Bone marrow (tissue), 2 donors: ENCODE results near the gene CNPY4.
"Not testable (repeated sequence)": the region's sequence is repeated elsewhere in the genome, so short reads cannot be mapped to it uniquely, and the experiment has no call there.

ENCODE experiments used
- DNase-seq, 2 donors: peaks; one replicate each; lab custom pipeline; 2025; lab: John Stamatoyannopoulos, UW

Gene CNPY4

DNA sequence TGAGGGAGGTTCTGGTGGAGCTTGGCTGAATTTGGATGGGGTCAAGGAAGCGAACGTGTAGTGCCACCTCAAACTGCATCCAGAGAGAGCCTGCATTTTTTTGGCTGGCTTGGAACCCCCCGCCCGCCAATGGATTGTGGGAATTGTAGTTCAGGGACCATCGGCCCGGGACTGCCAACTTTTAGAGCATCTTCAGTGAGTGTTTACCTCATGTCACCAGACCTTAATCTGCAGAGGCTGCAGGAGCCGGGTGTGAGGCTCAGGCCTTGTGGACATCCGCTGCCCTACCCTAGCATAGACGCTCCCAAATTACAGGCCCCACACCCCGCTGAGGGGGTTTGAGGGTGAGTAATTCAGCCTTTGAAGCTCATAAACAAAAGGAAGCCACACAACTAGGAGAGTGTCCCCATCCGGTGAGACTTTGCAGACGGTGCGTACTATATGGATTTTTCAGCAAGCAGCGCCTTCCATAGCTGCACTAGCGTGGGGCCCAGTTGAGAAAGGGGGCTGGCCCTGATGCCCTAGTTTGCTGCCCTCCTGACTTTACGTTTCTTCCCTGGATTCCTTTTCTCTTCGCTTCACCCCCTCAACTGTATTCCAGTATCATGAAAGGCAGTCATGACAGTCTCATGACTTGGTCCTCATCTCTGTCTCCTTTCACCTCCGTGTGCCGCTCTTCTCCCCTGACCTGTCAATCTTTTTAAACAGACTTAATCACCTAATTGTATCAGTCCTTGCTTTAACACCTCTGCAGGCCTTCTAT is 717 bp downstream of the CNPY4 start:
- DNase-seq: no peak

DNA sequence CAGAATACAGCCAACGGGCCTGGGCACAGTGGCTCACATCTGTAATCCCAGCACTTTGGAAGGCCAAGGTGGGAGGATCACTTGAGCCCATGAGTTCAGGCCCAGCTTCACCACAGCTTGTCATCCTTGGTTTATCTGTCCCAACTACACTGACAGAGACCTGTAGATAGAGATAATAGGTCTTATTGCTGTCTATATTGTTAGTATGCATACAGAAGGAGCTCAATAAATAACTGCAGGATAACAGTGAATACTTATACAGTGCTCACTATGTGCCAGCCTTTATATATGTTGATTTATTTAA is 1.3 kb downstream of the CNPY4 start:
- no peak for DNase-seq

DNA sequence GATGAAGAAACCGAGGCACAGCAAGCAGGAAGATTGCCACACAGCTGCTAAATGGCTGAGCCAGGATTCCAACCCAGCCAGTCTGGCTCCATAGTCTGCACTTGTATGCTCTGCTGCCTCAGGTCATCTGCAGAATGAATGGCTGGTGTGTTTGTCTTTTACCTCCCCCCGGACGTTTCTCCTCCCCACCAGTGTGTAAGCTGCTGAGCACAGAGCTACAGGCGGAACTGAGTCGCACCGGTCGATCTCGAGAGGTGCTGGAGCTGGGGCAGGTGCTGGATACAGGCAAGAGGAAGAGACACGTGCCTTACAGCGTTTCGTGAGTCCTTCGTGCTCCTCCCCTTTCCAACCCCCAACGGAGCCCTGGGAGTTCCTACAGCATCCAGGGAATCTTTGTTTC is 2.6 kb downstream of the CNPY4 start:
- DNase-seq: no peak

DNA sequence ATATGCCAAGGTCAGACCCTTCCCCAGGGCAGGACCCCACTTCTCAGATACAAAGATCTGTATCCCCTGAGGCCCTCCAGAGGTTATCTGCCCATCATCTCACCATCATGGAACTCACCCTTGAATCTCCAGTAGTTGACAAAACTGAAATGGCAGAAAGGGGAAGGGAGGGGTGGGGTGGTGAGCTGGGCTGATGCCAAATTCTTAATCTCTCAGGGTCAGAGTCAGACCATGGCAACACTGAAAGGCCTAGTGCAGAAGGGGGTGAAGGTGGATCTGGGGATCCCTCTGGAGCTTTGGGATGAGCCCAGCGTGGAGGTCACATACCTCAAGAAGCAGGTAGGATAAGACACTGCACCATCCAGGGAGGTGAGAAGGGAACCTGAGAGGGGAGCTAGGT is 3.1 kb downstream of the CNPY4 start:
- DNase-seq: no peak

DNA sequence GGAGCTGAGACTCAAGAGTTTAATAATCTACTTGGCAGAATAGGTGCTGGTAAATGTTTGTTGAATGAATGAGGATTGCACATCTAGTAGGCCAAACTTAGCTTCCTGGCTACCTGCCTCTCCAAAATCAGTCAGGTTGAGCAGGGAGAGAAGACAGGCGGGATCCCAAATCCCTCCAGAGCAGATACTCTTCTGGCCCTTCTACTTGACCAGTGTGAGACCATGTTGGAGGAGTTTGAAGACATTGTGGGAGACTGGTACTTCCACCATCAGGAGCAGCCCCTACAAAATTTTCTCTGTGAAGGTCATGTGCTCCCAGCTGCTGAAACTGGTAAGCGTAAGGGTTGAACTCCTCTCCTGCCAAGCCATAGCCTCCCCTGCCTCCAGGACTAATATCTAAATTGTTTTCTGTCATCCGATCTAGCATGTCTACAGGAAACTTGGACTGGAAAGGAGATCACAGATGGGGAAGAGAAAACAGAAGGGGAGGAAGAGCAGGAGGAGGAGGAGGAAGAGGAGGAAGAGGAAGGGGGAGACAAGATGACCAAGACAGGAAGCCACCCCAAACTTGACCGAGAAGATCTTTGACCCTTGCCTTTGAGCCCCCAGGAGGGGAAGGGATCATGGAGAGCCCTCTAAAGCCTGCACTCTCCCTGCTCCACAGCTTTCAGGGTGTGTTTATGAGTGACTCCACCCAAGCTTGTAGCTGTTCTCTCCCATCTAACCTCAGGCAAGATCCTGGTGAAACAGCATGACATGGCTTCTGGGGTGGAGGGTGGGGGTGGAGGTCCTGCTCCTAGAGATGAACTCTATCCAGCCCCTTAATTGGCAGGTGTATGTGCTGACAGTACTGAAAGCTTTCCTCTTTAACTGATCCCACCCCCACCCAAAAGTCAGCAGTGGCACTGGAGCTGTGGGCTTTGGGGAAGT is 5.1 kb downstream of the CNPY4 start:
- DNase-seq: no peak

DNA sequence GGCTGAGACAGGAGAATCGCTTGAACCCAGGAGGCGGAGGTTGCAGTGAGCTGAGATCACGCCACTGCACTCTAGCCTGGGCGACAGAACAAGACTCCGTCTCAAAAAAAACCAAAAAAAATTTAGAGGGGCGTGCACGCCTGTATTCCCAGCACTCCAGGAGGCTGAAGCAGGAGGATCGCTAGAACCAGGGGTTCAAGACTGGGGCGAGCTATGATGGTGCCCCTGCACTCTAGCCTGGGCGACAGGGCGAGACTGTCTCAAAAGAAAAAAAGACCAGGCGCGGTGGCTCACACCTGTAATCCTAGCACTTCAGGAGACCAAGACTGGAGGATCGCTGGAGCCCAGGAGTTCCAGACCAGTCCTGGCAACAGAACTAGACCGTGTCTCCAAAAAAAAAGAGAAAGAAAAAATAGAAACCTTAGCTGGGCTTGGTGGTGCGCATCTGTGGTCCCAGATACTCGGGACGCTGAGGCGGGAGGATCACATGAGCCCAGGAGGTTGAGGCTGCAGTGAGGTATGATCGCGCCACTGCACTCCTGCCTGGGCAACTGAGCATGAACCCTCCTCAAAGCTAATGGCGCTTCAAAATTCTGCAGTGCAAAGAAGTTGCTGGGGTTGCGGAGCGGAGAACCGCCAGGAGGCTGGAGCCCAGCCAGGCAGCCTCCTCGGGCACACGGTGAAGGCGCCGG is 7.0 kb downstream of the CNPY4 start:
- DNase-seq: no peak

DNA sequence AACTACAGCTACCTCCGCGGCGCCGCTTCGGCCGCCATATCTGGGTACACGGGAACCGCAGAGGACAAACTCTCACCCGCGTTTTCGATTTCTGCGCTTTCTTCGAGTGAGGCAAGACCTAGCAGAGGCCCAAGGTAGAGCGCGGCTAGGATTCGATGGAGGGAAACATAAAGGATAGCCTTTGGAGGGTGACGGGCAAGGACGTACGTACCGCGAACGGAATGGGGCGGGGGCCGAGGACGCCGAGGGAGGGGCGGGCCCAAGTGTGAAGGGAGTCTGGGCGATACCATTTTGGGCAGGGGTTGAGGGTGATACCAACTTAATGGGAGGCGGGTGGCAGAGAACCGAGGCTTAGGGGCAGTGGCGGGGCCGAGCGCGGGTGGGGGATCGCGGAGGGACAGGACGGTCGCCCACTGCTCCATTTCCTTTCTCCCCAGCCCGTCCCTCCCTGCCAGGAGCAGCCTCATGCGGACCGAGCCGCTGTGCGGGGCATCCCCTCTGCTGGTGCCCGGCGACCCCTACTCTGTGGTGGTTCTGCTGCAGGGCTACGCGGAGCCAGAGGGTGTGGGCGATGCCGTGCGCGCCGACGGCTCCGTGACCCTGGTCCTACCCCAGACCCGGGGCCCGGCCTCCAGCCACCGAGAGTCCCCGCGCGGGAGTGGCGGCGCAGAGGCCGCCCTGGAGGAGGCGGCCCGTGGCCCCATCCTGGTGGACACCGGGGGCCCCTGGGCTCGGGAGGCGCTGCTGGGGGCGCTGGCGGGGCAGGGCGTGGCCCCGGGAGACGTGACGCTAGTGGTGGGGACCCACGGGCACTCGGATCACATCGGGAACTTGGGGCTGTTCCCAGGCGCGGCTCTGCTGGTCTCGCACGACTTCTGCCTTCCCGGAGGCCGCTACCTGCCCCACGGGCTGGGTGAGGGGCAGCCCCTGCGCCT is 7.8 kb downstream of the CNPY4 start, which contains the start of gene MBLAC1:
TSS of gene MBLAC1 (plus strand) at position 37 of the 935 bp plus-strand sequence. CDS start at position 466, 429 bp downstream.
- peak; percentile 80 to 84 for DNase-seq

DNA sequence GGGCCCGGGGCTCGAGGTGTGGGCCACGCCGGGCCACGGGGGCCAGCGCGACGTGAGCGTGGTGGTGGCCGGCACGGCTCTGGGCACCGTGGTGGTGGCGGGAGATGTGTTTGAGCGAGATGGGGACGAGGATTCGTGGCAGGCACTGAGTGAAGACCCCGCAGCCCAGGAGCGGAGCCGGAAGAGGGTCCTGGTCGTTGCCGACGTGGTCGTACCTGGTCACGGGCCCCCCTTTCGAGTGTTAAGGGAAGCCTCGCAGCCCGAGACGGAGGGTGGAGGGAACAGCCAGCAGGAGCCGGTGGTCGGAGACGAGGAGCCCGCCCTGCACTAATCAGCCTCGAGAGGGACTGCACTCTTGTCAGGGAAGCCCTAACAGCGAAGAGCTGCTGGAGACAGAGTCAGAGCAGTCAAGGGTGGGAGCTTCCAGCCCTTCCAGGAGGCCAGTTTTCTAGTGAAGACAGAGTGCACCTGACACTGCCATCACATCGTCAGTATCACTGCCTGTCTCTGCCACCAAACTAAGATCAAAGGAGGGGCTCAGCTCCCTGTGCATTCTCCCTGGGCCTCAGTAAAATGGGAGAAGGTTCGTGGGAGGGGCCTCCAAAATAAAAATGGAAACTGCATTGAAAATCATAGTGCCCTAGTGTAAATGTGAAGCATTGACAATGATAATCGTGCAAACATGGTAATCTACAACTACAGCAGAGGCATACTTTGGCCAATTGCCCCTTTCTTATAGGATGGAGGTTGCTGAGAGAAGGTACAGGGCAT is 8.6 kb downstream of the CNPY4 start:
- DNase-seq: peak in 1 of 2 donors; percentile 26

DNA sequence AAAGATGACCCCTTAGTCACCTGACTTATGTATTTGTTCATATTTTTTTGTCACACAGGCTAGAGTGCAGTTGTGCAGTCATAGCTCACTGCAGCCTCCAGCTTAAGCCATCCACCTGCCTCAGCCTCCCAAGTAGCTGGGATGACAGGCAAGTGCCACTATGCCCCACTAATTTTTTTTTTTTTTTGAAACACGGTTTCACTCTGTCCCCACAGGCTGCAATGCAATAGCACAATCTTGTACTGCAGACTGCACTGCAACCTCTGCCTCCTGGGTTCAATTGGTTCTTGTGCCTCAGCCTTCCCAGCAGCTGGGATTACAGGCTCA is 9.2 kb downstream of the CNPY4 start:
- no peak for DNase-seq

DNA sequence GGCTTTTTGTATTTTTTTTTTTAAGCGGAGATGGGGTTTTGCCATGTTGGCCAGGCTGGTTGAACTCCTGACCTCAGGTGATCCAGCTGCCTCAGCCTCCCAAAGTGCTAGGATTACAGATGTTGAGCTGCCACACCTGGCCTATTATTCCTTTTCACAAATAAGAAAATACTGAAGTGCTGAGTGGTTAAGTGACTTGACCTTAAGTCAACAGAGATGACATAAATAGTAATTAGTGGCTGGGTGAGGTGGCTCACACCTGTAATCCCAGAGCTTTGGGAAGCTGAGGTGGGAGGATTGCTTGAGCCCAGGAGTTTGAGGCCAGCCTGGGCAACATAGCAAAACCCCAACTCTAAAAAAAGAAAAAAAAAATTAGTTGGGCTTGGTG is 10.8 kb downstream of the CNPY4 start:
- not testable (repeated sequence) for DNase-seq

DNA sequence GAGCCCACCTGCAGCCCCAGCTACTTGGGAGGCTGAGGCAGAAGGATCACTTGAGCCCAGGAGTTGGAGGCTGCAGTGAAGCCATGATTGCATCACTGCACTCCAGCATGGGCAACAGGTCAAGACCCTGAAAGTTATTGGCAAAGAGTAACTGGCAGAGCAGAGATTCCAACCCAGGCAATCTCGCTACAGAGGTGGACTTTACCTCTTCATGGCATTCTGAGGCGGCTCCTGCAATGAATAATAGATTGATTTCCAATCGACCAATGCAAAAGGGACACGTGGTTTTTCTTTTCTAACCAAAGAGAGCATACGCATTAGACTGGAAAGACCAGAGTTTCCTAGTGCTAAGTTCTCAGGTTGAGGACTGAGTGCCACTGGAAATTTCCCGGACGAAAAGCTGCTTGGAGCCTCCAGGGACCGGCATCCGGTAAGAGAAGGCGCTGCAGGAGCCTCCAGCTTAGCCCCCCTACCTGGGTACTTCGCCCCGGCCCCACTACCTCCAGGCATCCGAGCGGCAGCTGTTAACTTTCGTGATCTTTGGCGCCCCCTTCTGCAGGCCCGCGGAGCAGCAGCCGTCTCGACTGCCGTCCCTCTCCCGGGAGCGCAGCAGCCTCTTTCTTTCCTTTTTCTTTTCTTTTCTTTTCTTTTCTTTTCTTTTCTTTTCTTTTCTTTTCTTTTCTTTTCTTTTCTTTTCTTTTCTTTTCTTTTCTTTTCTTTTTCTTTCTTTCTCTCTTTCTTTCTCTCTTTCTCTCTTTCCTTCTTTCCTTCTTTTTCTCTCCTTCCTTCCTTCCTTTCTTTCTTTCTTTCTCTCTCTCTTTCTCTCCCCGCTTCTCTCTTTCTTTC is 11.4 kb downstream of the CNPY4 start:
- DNase-seq: peak; percentile 40 to 57

DNA sequence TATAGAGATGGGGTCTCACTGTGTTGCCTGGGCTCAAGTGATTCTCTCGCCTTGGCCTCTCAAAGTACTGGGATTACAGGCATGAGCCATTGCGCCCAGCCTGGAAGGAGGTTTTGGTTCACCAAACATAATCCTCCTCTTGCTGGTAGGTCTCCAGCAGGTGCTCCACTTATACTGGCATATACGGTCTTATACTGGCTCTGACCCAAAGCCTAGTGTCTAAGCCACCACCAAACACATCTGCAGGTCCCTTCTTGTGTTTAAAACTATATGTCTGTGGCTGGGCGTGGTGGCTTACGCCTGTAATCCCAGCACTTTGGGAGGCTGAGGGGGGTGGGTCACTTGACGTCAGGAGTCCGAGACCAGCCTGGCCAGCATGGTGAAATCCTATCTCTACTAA is 12.7 kb downstream of the CNPY4 start:
- DNase-seq: no peak

DNA sequence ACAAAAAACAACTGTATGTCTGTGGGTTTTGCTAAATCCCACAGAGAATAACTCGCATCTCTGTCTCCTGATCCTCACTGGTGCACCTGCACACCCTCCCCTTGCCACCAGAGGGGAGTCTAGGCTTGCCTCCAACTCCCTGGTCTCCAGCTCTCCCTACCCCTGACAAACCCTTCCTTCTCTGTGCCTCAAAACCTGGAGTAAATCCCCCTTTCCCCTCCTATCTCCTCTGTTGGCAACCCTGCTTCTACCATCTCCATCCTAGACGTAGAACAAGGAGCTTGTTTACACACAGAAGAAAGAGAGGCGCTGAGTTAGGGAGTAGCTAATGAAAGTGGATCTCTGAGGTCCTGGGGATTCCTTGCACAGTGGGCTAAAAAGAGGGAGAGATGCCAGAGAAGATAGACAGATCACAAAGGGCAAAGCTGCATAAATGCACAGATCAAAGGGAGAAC is 13.3 kb downstream of the CNPY4 start:
- DNase-seq: peak in 1 of 2 donors; percentile 38

DNA sequence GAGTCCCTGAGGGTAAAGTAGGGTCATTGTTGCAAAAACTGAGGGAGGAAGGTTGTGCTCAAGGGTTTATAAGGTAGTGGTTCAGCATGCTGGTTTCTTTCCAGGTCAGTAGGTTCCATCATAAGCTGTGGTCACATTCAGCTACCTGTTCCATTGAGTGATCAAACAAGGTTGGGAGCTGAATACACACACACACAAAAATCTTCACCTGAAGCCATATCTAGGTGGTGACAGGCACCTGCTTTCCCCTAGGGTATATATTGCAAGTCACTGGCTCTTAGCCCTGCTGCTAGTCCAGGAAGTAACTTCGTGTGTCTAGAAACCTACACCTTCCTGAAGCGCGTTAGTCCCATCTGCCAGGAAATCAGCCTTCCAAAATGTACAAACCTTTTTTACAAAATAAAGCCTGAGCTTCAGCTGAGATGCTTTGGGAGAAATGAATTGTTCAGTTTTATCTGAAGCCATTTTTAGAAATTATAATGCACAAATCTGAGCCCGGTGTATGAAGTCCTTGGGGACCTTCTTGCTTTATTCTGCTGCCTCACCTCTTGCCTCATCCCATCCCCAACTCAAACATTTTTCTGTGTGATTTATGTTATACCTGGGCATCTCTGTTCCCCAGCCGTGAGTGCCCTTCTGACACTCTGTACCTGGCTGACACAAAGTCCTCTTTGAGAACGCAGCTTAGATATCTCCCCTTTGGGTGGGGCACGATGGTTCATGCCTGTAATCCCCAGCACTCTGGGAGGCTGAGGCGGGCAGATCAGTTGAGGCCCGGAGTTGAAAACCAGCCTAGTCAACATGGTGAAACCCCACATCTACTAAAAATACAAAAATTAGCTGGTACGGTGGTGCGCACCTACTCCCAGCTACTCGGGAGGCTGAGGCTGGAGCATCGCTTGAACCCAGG is 18.7 kb downstream of the CNPY4 start:
- DNase-seq: no peak

DNA sequence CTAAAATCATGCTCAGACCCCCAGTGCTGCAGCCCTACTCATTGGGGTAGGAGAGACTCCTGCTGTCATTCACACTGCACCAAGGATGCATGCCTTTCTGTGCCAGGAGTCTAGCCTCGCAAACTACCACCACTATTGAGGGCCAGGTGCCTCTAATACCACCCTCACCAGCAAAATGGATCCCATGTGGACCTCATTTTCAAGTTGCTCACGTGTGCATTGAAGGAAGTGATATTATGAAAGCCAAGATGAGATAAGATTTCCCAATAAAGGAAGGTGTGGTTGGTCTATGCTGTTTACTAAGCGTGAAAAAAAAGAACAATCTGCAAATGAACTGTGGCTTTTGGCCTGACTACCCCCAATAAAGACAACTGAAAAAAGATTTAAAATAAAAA is 22.1 kb downstream of the CNPY4 start:
- no peak for DNase-seq

DNA sequence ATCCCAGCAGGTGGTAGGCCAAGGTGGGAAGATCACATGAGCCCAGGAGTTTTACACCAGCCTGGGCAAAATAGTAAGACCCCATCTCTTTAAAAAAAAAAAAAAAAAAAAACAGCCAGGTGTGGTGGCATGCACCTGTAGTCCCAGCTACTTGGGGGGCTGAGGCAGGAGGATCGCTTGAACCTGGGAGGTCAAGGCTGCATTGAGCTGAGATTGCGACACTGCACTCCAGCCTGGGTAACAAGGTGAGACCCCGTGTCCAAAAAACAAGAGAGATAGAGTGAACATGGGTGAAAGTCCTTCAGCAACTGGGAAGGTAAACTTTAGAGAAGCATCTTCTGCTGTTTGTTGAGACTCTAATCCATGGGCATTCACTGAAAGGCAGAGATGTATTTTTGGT is 23.0 kb downstream of the CNPY4 start:
- DNase-seq: no peak

DNA sequence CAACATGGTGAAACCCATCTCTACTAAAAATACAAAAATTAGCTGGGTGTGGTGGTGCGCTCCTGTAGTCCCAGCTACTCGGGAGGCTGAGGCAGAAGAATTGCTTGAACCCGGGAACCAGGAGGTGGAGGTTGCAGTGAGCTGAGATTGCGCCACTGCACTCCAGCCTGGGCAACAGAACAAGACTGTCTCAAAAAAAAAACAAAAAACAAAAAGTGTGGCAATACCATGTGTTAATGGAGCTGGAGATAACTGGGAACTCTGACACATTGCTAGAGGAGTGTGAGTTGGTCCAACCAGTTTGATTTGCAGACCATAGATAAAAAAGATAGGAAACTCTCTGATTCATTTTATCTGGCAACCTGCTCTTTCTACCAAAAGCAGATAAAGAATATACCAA is 26.9 kb downstream of the CNPY4 start:
- DNase-seq: not testable (repeated sequence)

DNA sequence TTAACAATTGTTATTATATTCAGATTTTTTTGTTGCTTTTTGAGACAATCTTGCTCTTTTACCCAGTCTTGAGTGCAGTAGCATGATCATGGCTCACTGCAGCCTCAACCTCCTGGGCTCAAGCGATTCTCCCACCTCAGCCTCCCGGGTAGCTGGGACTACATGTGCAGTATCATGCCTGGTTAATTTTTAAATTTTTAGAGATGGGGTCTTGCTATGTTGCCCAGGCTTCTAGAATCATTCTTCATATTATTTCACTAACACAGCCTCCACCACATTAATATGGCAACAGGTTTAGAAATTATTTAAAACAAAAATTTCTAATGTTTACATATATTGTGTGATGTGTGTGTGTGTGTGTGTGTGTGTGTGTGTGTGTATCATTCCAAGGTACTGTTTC is 27.8 kb downstream of the CNPY4 start:
- DNase-seq: no peak

DNA sequence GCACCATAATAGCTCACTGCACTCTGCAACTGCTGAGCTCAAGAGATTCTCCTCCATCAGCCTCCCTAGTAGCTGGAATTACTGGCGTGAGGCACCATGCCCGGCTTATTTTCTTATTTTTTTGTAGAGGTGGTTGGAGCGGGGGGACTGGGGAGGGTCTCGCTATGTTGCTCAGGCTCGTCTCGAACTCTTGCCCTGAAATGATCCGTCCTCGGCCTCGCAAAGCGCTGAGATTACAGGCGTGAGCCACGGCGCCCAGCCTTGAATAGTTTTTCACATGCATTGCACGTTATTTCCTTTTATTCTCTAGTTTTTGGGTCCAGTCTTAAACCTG is 28.8 kb downstream of the CNPY4 start:
- no peak for DNase-seq
